ENCODE measurements around the gene SCIN.

Gene SCIN

DNA sequence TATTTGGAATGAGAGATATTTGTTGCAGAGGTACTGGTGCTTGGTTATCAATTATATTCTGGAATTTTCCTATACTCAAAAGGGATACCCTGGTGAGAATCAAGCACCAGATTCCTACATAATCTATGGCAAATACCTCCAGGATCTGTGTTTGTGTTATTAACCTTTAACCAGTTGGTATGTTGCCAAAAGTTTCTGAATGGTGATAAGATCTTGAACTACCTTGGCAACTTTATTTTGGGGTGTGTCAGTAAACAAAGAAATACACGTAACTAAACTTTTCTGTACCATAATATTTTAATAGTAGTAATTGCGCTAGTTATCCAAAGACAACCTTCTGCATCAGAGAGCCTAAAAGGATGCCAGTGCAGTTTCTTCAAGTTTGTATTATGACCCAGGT, 13.4 kb downstream of the SCIN start:
- no peak for DNase-seq (ENCODE audit: extremely low spot score)
- no peak for TF ChIP-seq ELF4 (IDR thresholded peaks at IDR 0.05)
- TF ChIP-seq L3MBTL2 (conservative IDR thresholded peaks at IDR 0.05), result no peak
- no peak for TF ChIP-seq FOXA1 (IDR thresholded peaks at IDR 0.05)
- TF ChIP-seq SP1 (IDR thresholded peaks at IDR 0.05), result no peak
- POLR2A ChIA-PET, result no interaction called here
- CTCF ChIA-PET, result no interaction called here

DNA sequence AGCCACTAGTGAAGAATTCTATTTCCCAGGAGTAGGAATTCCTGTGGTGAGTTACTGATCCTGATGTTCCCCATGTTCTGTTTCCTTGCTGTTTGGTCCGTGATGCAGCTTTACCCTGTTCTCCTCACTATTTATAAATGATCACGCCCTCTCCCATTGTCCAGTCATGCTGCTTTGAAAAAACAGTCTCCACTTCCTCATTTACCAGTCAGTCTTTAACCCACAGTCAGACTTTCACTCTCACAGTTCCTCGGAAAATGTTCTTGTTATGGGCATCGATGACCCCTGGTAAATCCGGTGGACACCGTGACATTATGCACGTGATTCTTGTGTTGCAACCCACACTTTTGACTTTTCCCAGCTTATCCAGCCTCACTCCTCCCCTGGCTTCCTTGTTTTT, 14.4 kb downstream of the SCIN start:
- DNase-seq (ENCODE audit: extremely low spot score), result no peak
- CTCF ChIA-PET, result no interaction called here
- POLR2A ChIA-PET, result no interaction called here
- no peak for TF ChIP-seq BHLHE40 (IDR thresholded peaks at IDR 0.05; ENCODE audit: borderline replicate concordance)
- TF ChIP-seq ARNT (IDR thresholded peaks at IDR 0.05), result no peak
- no peak for TF ChIP-seq FOXM1 (IDR thresholded peaks at IDR 0.05; ENCODE audit: borderline replicate concordance)
- TF ChIP-seq TARDBP (IDR thresholded peaks at IDR 0.05), result no peak
- no peak for TF ChIP-seq L3MBTL2 (conservative IDR thresholded peaks at IDR 0.05)
- no peak for TF ChIP-seq FOXA1 (IDR thresholded peaks at IDR 0.05)
- TF ChIP-seq CTBP1 (IDR thresholded peaks at IDR 0.05; ENCODE audit: borderline replicate concordance), result no peak
- no peak for TF ChIP-seq HDGF (IDR thresholded peaks at IDR 0.05; ENCODE audit: borderline replicate concordance)
- TF ChIP-seq LEF1 (IDR thresholded peaks at IDR 0.05; ENCODE audit: borderline replicate concordance), result no peak
- TF ChIP-seq ZNF384 (IDR thresholded peaks at IDR 0.05), result no peak

DNA sequence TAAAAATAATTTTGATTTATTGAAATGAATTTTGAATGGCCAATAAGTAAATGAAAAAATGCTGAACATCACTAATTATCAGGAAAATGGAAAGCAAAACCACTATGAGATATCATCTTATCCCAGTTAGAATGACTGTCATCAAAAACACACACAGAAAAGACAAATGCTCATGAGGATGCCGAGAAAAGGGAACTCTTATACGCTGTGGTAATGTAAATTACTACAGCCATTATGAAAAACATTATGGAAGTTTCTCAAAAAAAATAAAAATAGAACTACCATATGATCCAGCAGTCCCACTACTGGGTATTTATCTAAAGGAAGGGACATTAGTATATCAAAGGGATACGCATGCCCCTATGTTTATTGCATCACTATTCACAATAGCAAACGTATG, 15.8 kb downstream of the SCIN start:
- CTCF ChIA-PET, result no interaction called here
- TF ChIP-seq SUZ12 (IDR thresholded peaks at IDR 0.05) (no peak), FOXM1 (IDR thresholded peaks at IDR 0.05; ENCODE audit: borderline replicate concordance) (no peak), ARNT (IDR thresholded peaks at IDR 0.05) (no peak), CTBP1 (IDR thresholded peaks at IDR 0.05; ENCODE audit: borderline replicate concordance) (no peak), HDGF (IDR thresholded peaks at IDR 0.05; ENCODE audit: borderline replicate concordance) (no peak), ELF4 (IDR thresholded peaks at IDR 0.05) (no peak), FOXK2 (IDR thresholded peaks at IDR 0.05) (no peak), SP1 (IDR thresholded peaks at IDR 0.05) (no peak), NFRKB (IDR thresholded peaks at IDR 0.05) (no peak), BHLHE40 (IDR thresholded peaks at IDR 0.05; ENCODE audit: borderline replicate concordance) (no peak), ZNF384 (IDR thresholded peaks at IDR 0.05) (no peak), FOXA1 (IDR thresholded peaks at IDR 0.05) (no peak), L3MBTL2 (conservative IDR thresholded peaks at IDR 0.05) (no peak)
- TF ChIP-seq, protein P1, sequence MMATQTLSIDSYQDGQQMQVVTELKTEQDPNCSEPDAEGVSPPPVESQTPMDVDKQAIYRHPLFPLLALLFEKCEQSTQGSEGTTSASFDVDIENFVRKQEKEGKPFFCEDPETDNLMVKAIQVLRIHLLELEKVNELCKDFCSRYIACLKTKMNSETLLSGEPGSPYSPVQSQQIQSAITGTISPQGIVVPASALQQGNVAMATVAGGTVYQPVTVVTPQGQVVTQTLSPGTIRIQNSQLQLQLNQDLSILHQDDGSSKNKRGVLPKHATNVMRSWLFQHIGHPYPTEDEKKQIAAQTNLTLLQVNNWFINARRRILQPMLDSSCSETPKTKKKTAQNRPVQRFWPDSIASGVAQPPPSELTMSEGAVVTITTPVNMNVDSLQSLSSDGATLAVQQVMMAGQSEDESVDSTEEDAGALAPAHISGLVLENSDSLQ (IDR thresholded peaks at IDR 0.05), result no peak
- DNase-seq (ENCODE audit: extremely low spot score), result no peak
- POLR2A ChIA-PET, result no interaction called here

DNA sequence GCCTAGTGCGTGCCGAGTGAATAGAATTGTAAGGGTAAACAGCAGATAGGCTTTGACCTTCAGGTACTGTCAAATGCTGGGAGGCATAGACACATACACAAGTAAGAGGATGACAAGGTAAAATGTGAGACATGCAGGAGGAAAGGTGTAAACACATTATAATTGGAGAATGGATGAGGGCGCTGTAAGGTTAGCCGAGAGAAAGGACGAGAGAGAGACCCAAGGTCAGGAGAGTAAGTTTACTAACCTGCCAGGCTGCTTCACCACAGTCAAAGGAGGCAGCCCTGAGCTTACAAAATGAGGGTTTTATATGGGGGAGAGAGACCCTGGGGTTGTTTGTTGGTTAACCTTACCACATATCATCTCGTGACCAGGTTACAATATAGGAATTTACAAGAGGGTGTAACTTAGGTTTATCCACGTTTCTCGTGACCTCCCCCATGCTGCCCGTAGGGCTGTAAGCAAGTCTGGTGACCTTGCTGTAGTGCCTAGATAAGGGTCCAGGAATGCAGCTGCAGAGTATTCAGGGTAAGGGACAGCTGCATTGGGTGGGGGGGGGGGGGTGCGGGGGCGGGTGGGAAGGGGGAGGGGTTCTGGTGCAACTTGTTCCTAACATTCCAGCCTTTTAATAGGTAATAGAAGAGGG, 17.9 kb downstream of the SCIN start:
- ChIA-PET CTCF (no interaction called here), POLR2A (no interaction called here)
- TF ChIP-seq NFRKB (IDR thresholded peaks at IDR 0.05) (no peak), BHLHE40 (IDR thresholded peaks at IDR 0.05; ENCODE audit: borderline replicate concordance) (no peak), SUZ12 (IDR thresholded peaks at IDR 0.05) (no peak), ZNF384 (IDR thresholded peaks at IDR 0.05) (no peak), FOXM1 (IDR thresholded peaks at IDR 0.05; ENCODE audit: borderline replicate concordance) (no peak), LEF1 (IDR thresholded peaks at IDR 0.05; ENCODE audit: borderline replicate concordance) (no peak), ELF4 (IDR thresholded peaks at IDR 0.05) (no peak), HDGF (IDR thresholded peaks at IDR 0.05; ENCODE audit: borderline replicate concordance) (no peak), ARNT (IDR thresholded peaks at IDR 0.05) (no peak), TARDBP (IDR thresholded peaks at IDR 0.05) (no peak), FOXA1 (IDR thresholded peaks at IDR 0.05) (no peak)
- TF ChIP-seq, protein P1 (IDR thresholded peaks at IDR 0.05), result no peak
- DNase-seq (ENCODE audit: extremely low spot score), result no peak

DNA sequence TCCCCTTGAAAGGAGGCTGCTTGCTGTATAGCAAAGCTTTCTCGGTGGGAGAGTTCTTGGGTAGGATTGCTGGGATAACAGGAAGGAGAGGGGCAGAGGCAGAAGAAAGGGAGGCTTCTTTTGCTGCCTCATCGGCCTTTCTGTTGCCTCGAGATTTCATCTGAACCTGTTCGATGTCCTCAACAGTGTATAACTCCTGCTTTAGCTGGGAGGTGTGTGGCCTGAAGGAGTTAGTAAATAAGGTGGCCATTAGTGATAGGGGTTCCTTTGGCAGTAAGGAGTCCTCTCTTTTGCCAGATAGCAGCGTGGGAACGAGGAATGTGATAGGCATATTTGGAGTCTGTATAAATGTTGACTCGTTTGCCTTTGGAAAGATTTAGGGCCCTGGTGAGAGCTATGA, 20.0 kb downstream of the SCIN start:
- CTCF ChIA-PET, result no interaction called here
- no peak for TF ChIP-seq NFRKB (IDR thresholded peaks at IDR 0.05)
- TF ChIP-seq FOXM1 (IDR thresholded peaks at IDR 0.05; ENCODE audit: borderline replicate concordance), result no peak
- TF ChIP-seq ZNF384 (IDR thresholded peaks at IDR 0.05), result no peak
- TF ChIP-seq HDGF (IDR thresholded peaks at IDR 0.05; ENCODE audit: borderline replicate concordance), result no peak
- TF ChIP-seq TARDBP (IDR thresholded peaks at IDR 0.05), result no peak
- TF ChIP-seq, protein P1 (IDR thresholded peaks at IDR 0.05), result no peak
- TF ChIP-seq CTBP1 (IDR thresholded peaks at IDR 0.05; ENCODE audit: borderline replicate concordance), result no peak
- TF ChIP-seq SUZ12 (IDR thresholded peaks at IDR 0.05), result no peak
- TF ChIP-seq LEF1 (IDR thresholded peaks at IDR 0.05; ENCODE audit: borderline replicate concordance), result no peak
- TF ChIP-seq SP1 (IDR thresholded peaks at IDR 0.05), result no peak
- no peak for TF ChIP-seq BHLHE40 (IDR thresholded peaks at IDR 0.05; ENCODE audit: borderline replicate concordance)
- no peak for TF ChIP-seq ELF4 (IDR thresholded peaks at IDR 0.05)
- no peak for TF ChIP-seq ARNT (IDR thresholded peaks at IDR 0.05)
- TF ChIP-seq FOXK2 (IDR thresholded peaks at IDR 0.05), result no peak
- TF ChIP-seq FOXA1 (IDR thresholded peaks at IDR 0.05), result no peak
- no peak for TF ChIP-seq L3MBTL2 (conservative IDR thresholded peaks at IDR 0.05)
- DNase-seq (ENCODE audit: extremely low spot score), result no peak
- POLR2A ChIA-PET, result no interaction called here

DNA sequence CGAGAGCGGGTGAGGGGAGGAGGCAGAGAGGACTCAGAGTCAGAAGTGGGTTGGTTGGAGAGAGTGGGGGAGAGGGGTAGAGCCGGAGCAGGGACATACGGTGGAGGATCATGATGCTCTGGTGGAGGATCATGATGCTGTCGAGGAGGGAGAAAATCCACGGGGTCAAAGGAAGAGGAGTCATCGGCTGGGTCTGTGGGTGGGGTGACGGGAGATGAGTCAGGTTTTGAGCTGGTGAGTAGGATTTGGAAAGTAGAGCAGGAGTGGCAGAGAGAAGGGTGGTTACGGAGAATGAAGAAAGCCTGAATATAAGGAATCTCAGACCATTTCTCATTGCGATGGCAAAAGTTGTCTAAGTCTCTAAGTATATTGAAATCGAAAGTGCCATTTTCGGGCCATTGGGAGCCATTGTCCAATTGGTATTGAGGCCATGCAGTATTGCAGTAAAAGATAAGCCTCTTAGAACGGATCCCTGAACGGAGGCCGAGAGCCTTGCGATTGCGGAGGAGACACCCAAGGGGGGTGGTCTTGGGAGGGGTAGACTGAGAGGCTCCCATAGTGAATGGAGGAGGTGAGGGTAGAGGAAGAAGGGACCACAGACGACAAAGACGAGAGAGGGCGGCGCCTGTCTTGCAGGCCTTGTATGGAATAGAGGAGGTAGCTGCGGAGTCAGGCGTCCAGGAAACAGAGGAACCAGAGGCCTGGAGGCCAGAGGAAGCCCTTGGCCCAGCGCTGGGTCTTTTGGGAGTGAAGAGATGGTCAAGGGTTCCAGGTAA, 23.8 kb downstream of the SCIN start:
- POLR2A ChIA-PET, result no interaction called here
- CTCF ChIA-PET, result no interaction called here
- DNase-seq (ENCODE audit: extremely low spot score), result no peak
- no peak for TF ChIP-seq ARNT (IDR thresholded peaks at IDR 0.05)
- no peak for TF ChIP-seq ZNF384 (IDR thresholded peaks at IDR 0.05)
- TF ChIP-seq FOXA1 (IDR thresholded peaks at IDR 0.05), result no peak
- TF ChIP-seq L3MBTL2 (conservative IDR thresholded peaks at IDR 0.05), result no peak
- TF ChIP-seq FOXK2 (IDR thresholded peaks at IDR 0.05), result no peak
- TF ChIP-seq NFRKB (IDR thresholded peaks at IDR 0.05), result no peak
- TF ChIP-seq BHLHE40 (IDR thresholded peaks at IDR 0.05; ENCODE audit: borderline replicate concordance), result no peak
- no peak for TF ChIP-seq CTBP1 (IDR thresholded peaks at IDR 0.05; ENCODE audit: borderline replicate concordance)
- no peak for TF ChIP-seq TARDBP (IDR thresholded peaks at IDR 0.05)
- no peak for TF ChIP-seq HDGF (IDR thresholded peaks at IDR 0.05; ENCODE audit: borderline replicate concordance)
- no peak for TF ChIP-seq SUZ12 (IDR thresholded peaks at IDR 0.05)
- TF ChIP-seq SP1 (IDR thresholded peaks at IDR 0.05), result no peak

Data from HEK293T (cell line).